CD8-positive, alpha-beta memory T cell (primary cell): Measurements from ENCODE around the gene FABP1. TPM values are rescaled to one million over a fixed set of nuclear protein-coding genes. Genes with fewer than 3 reads are reported as not detected.
A peak's percentile ranks its signal among the peaks of the same experiment; 100 is the strongest.

Experiments
- CTCF ChIA-PET: fragments of 350-600 bp; sonication (Branson Sonifier 250); formaldehyde crosslinking; loops from one replicate; lab custom pipeline; 2021; ENCODE audit warnings: antibody characterized with exemption; lab: Charles Lee
- POLR2A ChIA-PET: fragments of 350-600 bp; sonication (Branson Sonifier 250); formaldehyde crosslinking; loops from one replicate; lab custom pipeline; 2021; ENCODE audit warnings: antibody characterized with exemption; lab: Charles Lee
- DNase-seq, 5 donors: peaks; one replicate each; pipeline versions ENCODE4 v3.0.0 to v3.0.0-alpha.2; 2020 to 2022; ENCODE audit warnings: mixed read lengths in 1 of 5
- H3K27ac ChIP-seq: one replicate; pipeline ENCODE4 v1.7.0; 2013; ENCODE audit warnings: low read depth, mild to moderate bottlenecking, low read length, moderate library complexity
- H3K27me3 ChIP-seq: 2 replicates; pipeline ENCODE4 v1.7.0; 2013; ENCODE audit warnings: low read length, mild to moderate bottlenecking; ENCODE audit not compliant: insufficient read depth, poor library complexity, severe bottlenecking
- H3K36me3 ChIP-seq: 2 replicates; pipeline ENCODE4 v1.7.0; 2013; ENCODE audit warnings: mild to moderate bottlenecking, low read length, moderate library complexity; ENCODE audit not compliant: insufficient read depth
- H3K4me1 ChIP-seq: 2 replicates; pipeline ENCODE4 v1.7.0; 2013; ENCODE audit warnings: mild to moderate bottlenecking, low read length, moderate library complexity; ENCODE audit not compliant: insufficient read depth
- H3K4me3 ChIP-seq: 2 replicates; pipeline ENCODE4 v1.7.0; 2013; ENCODE audit warnings: mild to moderate bottlenecking, low read length
- H3K9me3 ChIP-seq: 2 replicates; pipeline ENCODE4 v1.7.0; 2013; ENCODE audit warnings: mild to moderate bottlenecking, low read length
- H3K27ac Mint-ChIP-seq, 8 donors: one replicate each; pipeline ENCODE4 v1.8.0; 2020 to 2021; ENCODE audit warnings: mixed read lengths in 8 of 8, mild to moderate bottlenecking in 6 of 8, inconsistent platforms in 3 of 8, moderate library complexity in 3 of 8
- H3K27me3 Mint-ChIP-seq, 2 donors: one replicate each; pipeline ENCODE4 v1.8.0; 2020 to 2021; ENCODE audit warnings: mixed read lengths in 2 of 2, mild to moderate bottlenecking in 1 of 2, moderate library complexity in 1 of 2
- H3K36me3 Mint-ChIP-seq, 3 donors: one replicate each; pipeline ENCODE4 v1.8.0; 2020 to 2021; ENCODE audit warnings: mixed read lengths in 3 of 3, inconsistent platforms in 1 of 3, mild to moderate bottlenecking in 1 of 3
- H3K4me1 Mint-ChIP-seq, 3 donors: one replicate each; pipeline ENCODE4 v1.8.0; 2020 to 2021; ENCODE audit warnings: mixed read lengths in 3 of 3, inconsistent platforms in 1 of 3, mild to moderate bottlenecking in 1 of 3
- H3K4me3 Mint-ChIP-seq, 7 donors: one replicate each; pipeline ENCODE4 v1.8.0; 2020 to 2021; ENCODE audit warnings: mixed read lengths in 7 of 7, mild to moderate bottlenecking in 6 of 7, moderate library complexity in 4 of 7, inconsistent platforms in 2 of 7
- H3K9me3 Mint-ChIP-seq, 5 donors: one replicate each; pipeline ENCODE4 v1.8.0; 2020 to 2022; ENCODE audit warnings: mixed read lengths in 5 of 5, mild to moderate bottlenecking in 3 of 5, moderate library complexity in 2 of 5, inconsistent platforms in 1 of 5
- polyA plus RNA-seq: library from polyadenylated mRNA; unstranded; fragments of 300-500 nt; fragmentation: Illumina TruSeq; gene quantifications from one replicate; pipeline ENCODE4 v1.2.3, GENCODE V29; 2021
- total RNA-seq, 2 experiments: library from RNA; stranded (reverse); gene quantifications; one replicate each; pipeline ENCODE4 v1.2.3, GENCODE V29; 2021

Gene FABP1
- total and polyA plus RNA-seq, 3 experiments from 2014 or later: not detected

GRCh38 chr2:88126772-88127637, 857 bp downstream of the FABP1 start:
- POLR2A ChIA-PET: no interaction called here
- Mint-ChIP-seq H3K4me3 (no peak overlapping the region), H3K4me1 (no peaks in the 10 kb centered on the region), H3K36me3 (peaks cover 0 to 2% (median 0%) of the 10 kb centered on the region in 3 donors), H3K27me3 (peaks cover 16 to 31% of the 10 kb centered on the region in 2 donors), H3K27ac (no peak overlapping the region), H3K9me3 (no peaks in the 10 kb centered on the region)
- no peak for DNase-seq
- CTCF ChIA-PET: no interaction called here
- Histone ChIP-seq H3K36me3 (no peaks in the 10 kb centered on the region), H3K27ac (no peak overlapping the region), H3K4me3 (no peak overlapping the region), H3K9me3 (no peaks in the 10 kb centered on the region), H3K4me1 (no peaks in the 10 kb centered on the region), H3K27me3 (no peaks in the 10 kb centered on the region)

GRCh38 chr2:88125924-88126771, 1.7 kb downstream of the FABP1 start:
- H3K27me3 Mint-ChIP-seq: peaks cover 10 to 31% of the 10 kb centered on the region in 2 donors
- ChIA-PET POLR2A (no interaction called here), CTCF (no interaction called here)

GRCh38 chr2:88125344-88125923, 2.4 kb downstream of the FABP1 start:
- ChIA-PET POLR2A (no interaction called here), CTCF (no interaction called here)
- peaks cover 0 to 2% (median 0%) of the 10 kb centered on the region in 3 donors for H3K36me3 Mint-ChIP-seq
- H3K9me3 ChIP-seq: no peaks in the 10 kb centered on the region
- no peak overlapping the region for H3K4me3 Mint-ChIP-seq
- no peak overlapping the region for H3K27ac Mint-ChIP-seq
- H3K27ac ChIP-seq: no peak overlapping the region
- no peaks in the 10 kb centered on the region for H3K9me3 Mint-ChIP-seq
- H3K36me3 ChIP-seq: no peaks in the 10 kb centered on the region
- H3K27me3 ChIP-seq: no peaks in the 10 kb centered on the region
- no peak overlapping the region for H3K4me3 ChIP-seq
- H3K27me3 Mint-ChIP-seq: peaks cover 10 to 35% of the 10 kb centered on the region in 2 donors
- no peak for DNase-seq
- no peaks in the 10 kb centered on the region for H3K4me1 ChIP-seq
- no peaks in the 10 kb centered on the region for H3K4me1 Mint-ChIP-seq

More at GRCh38 chr2:88125924-88126771, 1.7 kb downstream of the FABP1 start:
- Histone ChIP-seq H3K36me3 (no peaks in the 10 kb centered on the region), H3K4me3 (no peak overlapping the region), H3K9me3 (no peaks in the 10 kb centered on the region), H3K27me3 (no peaks in the 10 kb centered on the region), H3K27ac (no peak overlapping the region), H3K4me1 (no peaks in the 10 kb centered on the region)
- Mint-ChIP-seq H3K9me3 (no peaks in the 10 kb centered on the region), H3K4me1 (no peaks in the 10 kb centered on the region), H3K4me3 (no peak overlapping the region), H3K36me3 (peaks cover 0 to 2% (median 0%) of the 10 kb centered on the region in 3 donors), H3K27ac (peak overlapping the region in 1 of 8 donors; percentile 11)
- no peak for DNase-seq

- Histone ChIP-seq H3K9me3 (no peaks in the 10 kb centered on the region), H3K36me3 (no peaks in the 10 kb centered on the region), H3K27me3 (no peaks in the 10 kb centered on the region), H3K4me3 (no peak overlapping the region), H3K27ac (no peak overlapping the region), H3K4me1 (no peaks in the 10 kb centered on the region)
- ChIA-PET POLR2A (no interaction called here), CTCF (no interaction called here)
- H3K4me1 Mint-ChIP-seq: no peaks in the 10 kb centered on the region
- H3K27me3 Mint-ChIP-seq: peaks cover 13 to 35% of the 10 kb centered on the region in 2 donors
- no peaks in the 10 kb centered on the region for H3K9me3 Mint-ChIP-seq
- H3K27ac Mint-ChIP-seq: no peak overlapping the region
- no peak for DNase-seq
- no peaks in the 10 kb centered on the region for H3K36me3 Mint-ChIP-seq
- H3K4me3 Mint-ChIP-seq: no peak overlapping the region
Observed at GRCh38 chr2:88123975-88124917, 3.6 kb downstream of the FABP1 start.

GRCh38 chr2:88123164-88123974, 4.5 kb downstream of the FABP1 start:
- H3K27me3 Mint-ChIP-seq: peaks cover 15 to 38% of the 10 kb centered on the region in 2 donors
- H3K36me3 ChIP-seq: no peaks in the 10 kb centered on the region
- no peaks in the 10 kb centered on the region for H3K9me3 Mint-ChIP-seq
- ChIA-PET POLR2A (no interaction called here), CTCF (no interaction called here)
- H3K4me1 ChIP-seq: no peaks in the 10 kb centered on the region
- no peaks in the 10 kb centered on the region for H3K36me3 Mint-ChIP-seq
- no peaks in the 10 kb centered on the region for H3K4me1 Mint-ChIP-seq
- H3K4me3 ChIP-seq: no peak overlapping the region
- H3K27ac ChIP-seq: no peak overlapping the region
- DNase-seq: no peak
- no peaks in the 10 kb centered on the region for H3K9me3 ChIP-seq
- no peaks in the 10 kb centered on the region for H3K27me3 ChIP-seq
- no peak overlapping the region for H3K4me3 Mint-ChIP-seq
- H3K27ac Mint-ChIP-seq: no peak overlapping the region

GRCh38 chr2:88122141-88122884, 5.5 kb downstream of the FABP1 start:
- H3K27ac ChIP-seq: no peak overlapping the region
- H3K9me3 Mint-ChIP-seq: no peaks in the 10 kb centered on the region
- ChIA-PET CTCF (no interaction called here), POLR2A (no interaction called here)
- no peaks in the 10 kb centered on the region for H3K9me3 ChIP-seq
- no peak overlapping the region for H3K4me3 Mint-ChIP-seq
- no peaks in the 10 kb centered on the region for H3K27me3 ChIP-seq
- H3K36me3 Mint-ChIP-seq: no peaks in the 10 kb centered on the region
- no peak overlapping the region for H3K4me3 ChIP-seq
- H3K27ac Mint-ChIP-seq: no peak overlapping the region
- H3K27me3 Mint-ChIP-seq: peaks cover 18 to 44% of the 10 kb centered on the region in 2 donors
- DNase-seq: no peak
- H3K36me3 ChIP-seq: no peaks in the 10 kb centered on the region
- H3K4me1 Mint-ChIP-seq: no peaks in the 10 kb centered on the region
- H3K4me1 ChIP-seq: no peaks in the 10 kb centered on the region
